Dedifferentiated amniotic fluid mesenchymal stem cell (primary cell): ENCODE results near the gene TOMM7.
A peak's percentile ranks its signal among the peaks of the same experiment; 100 is the strongest.

Source experiments
- DNase-seq: peaks from one replicate; pipeline ENCODE4 v3.0.0-alpha.2; 2016; ENCODE audit errors: extremely low spot score

TOMM7 gene

GRCh38 chr7:22822486-22823141 lies at the start of gene TOMM7:
Gene TOMM7 (minus strand): TSS chr7:22822849. CDS start chr7:22822779, 70 bp downstream.
- DNase-seq: peak; percentile 97

DNA sequence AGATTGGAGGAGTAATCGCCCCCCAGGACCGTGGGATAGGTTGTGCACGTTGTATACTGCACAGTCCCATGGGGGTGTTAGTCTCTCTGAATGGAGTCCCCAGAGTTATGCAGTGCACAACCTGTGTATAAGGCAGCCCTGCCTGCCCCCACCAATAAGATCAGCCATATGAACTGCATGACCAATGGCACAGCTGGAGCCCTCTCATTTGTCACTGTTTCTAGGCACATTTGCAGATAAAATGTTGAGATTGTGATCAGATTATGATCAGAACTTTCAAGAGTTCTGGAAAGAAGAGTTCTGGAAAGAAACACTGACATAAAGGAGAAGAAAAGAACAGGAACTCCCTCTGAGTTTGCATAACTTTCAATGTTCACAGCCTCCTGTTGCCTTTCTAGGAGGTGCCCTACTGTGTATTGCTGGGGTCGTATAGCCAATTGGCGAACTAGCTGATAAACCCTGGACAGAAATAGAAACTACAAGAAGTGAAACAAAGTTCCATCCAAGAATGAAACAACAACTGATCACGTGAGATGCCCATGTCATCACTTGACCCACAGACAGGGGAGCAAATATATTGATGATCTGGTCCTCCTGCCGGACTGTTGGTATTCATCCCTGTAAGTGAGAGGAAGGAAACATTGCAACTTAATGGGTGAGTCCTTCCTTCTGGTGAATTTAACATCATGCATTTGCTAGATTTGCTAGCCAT lies 49.6 kb upstream of the TOMM7 start:
- DNase-seq: no peak

- DNase-seq: no peak
Measured at GRCh38 chr7:22871661-22872060, 49.0 kb upstream of the TOMM7 start.

GRCh38 chr7:22868509-22868908 lies 45.9 kb upstream of the TOMM7 start:
- no peak for DNase-seq

- DNase-seq: no peak
Measured at GRCh38 chr7:22867589-22867988, 44.9 kb upstream of the TOMM7 start.

DNA sequence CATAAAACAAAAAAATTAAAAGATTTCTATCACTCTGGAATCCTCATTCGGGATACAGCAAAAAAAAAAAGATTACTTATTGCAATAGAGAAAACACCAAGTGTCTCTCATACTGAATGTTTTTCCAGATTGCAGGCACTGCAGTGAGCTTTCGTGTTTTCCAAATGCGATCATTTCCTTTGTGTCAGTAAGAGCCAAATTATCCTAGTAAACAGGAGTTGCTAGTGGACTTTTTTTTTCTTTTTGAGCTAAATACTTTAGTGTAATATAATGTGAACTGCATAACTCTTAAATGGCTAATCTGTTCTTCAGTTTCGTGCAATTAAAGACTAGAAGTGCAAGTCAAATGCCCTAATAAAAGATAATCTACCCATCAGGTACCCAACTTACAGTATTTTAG lies 44.4 kb upstream of the TOMM7 start:
- DNase-seq: peak; percentile 70

DNA sequence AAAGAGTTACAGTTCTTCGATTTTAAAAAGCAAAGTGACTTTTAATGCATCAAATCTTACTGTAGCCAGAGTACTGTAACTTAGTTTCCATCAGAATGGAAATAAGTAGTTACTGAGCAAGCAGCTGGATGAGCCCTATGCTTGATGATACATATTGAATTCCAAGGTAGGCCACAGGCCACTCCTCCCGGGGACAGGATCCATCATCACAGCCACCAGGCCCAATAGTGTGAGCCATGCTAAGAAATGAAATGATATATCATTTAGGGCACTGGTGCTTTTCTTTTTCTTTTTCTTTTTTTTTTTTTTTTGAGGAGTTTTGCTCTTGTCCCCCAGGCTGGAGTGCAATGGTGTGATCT lies 42.9 kb upstream of the TOMM7 start:
- DNase-seq: no peak

- DNase-seq: no peak
Measured at GRCh38 chr7:22864855-22865601, 42.4 kb upstream of the TOMM7 start.

GRCh38 chr7:22864301-22864700 lies 41.7 kb upstream of the TOMM7 start:
- no peak for DNase-seq

GRCh38 chr7:22863156-22863899 lies 40.7 kb upstream of the TOMM7 start:
- no peak for DNase-seq

DNA sequence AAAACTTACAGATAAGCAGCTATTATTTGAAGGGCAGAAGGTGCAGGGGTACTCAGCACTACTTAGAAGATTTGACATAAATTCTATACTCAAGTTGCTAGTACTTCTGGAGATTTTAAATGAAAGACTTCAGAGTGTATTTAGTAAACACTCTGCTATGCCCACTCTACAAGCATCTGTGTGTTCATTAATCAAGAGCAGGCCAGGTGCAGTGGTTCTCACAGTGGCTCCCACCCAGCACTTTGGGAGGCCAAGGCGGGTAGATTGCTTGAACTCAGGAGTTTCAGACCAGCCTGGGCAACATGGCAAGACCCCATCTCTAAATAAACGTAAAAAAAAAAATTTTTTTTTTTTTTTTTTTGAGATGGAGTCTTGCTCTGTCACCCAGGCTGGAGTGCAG lies 38.9 kb upstream of the TOMM7 start:
- DNase-seq: no peak

- no peak for DNase-seq
Measured at GRCh38 chr7:22860784-22861482, 38.3 kb upstream of the TOMM7 start.

GRCh38 chr7:22860337-22860736 lies 37.7 kb upstream of the TOMM7 start:
- DNase-seq: no peak

DNA sequence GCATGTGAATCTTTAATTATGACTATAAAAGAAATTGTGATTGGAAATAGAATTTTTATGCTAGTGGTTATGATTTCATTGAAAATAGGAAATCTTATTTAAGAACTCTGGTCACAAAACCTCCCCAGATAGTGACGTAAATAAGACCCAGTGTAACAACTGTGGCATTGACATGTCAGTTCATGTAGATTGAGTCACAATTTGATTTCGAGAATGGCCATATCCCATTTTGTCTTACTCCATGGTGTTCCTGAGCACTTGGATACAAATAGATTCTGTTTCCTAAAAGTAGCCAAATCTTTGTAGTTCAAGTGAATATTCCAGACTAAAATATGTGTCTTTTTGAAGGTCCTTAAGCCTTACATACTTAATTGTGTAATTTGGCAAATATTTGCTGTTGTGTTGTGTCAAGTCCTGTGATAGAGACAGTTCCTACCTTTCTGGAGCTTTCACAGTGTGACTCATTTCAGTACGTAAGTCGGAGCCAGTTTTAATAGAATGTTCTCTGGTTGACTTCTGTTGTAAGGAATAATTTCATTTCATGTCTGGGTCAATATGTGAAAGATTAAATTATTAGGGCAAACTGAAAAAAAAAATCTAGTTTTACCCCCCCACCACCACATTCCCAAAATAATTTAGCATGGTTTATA lies 37.1 kb upstream of the TOMM7 start:
- no peak for DNase-seq

DNA sequence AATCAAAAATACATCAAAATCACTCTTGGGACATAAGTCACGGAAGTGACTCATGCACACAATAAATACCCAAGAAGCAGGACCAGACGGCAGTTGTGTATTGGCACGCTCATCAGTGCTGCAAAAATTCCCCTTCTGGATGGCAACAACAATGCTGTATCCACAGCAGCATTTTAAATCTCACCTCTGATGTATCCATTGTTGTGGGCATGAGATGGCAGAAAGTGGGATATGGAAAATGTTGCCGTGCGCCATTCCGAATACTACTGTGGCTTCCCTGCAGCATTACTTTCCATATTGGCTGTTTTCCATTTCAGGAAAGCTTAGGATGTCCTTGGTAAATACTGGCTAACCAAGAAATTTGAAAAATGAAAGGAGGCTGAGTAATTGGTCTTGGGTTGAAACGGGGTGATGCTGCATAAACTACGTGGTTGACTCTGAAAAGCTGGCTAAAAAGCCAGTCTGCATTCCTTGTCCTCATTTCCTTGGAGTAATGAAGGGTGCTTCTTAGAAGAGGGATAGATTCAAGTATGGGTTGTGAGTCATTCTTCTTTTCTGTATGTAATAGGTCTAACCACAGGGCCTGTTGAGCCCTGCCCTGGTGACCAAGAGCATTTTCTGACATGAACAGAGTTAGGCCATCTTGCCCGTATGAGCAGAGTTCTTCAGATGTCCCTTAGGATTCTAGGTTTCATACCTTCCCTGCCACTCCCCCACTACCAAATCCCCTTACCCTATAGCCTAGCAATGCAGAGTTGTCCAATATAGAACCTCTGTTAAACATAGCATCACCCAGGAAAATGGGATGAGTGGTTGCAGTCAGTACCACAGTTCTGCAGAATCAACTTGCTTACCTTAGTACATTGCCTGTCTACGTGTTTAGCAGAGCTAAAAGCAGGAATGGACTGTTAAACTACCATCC lies 36.3 kb upstream of the TOMM7 start:
- DNase-seq: peak; percentile 96

GRCh38 chr7:22858274-22858639 lies 35.6 kb upstream of the TOMM7 start:
- no peak for DNase-seq

DNA sequence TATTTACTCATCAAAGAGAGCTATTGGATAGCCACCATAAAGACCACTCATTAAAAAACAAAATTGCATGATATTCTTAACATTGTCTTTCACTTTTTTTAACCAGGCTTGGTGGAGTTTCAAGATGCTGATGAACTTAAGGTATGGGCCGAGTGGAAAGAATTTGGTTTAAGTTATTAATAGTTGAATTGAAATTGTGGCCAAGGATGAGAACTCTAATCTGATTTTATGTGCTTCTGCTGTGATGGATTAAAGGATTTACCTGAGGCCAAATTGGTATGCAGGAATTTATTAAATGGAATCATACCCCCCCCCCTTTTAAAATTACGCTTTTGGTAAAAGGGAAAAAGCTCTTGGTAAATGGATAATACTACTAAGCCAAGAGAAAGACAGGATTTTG lies 33.8 kb upstream of the TOMM7 start:
- DNase-seq: no peak

GRCh38 chr7:22855049-22855392 lies 32.4 kb upstream of the TOMM7 start:
- no peak for DNase-seq

DNA sequence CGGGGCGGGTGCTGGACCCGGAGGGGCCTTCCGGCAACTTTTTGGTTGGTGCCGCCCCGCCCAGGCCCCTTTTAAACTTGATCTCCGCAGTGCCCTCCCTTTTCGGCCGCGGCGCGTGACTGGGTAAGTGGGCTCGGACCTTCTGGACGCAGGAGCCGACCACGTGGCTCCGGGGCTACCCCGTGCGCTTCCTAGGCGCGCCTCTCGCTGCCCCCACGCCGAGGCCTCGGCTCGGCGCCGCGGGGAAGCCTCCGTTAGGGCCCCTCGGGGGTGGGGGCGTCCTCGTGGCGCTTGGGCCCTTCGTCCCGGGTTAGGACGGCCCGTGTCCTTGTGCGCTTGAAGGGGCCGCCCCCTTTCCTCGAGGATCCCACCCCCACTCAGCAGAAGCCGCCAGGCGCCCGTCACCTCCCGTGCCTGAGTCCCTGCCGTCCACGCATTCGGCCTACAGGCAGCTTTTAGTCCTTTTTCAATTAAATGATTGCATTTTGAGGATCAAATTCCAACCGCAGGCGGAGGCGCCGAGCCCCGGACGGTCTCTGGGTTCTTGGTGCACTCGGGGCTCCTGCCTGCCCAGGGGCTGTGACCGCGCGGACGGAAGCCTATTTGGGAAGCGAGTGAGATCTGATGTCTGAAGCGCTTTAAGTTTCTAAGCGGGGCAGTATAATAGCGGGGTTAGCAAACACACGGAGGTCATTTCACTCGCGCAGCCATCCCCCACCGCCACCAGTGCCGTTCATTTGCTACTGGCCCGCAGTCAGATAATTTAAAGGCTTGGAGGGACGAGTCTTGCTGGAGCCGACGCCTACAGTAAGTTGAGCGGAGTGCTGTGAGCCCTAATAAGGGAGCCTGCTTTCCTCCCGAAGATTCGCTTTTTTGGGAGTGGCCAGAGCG lies 31.8 kb upstream of the TOMM7 start:
- peak; percentile 78 for DNase-seq
